ENCODE measurements around the gene TANC2.

Gene TANC2

GRCh38 chr17:62933501-62934385 lies 32.3 kb upstream of the TANC2 start:
- WGBS, 2 experiments (ENCODE audit: insufficient coverage in 2 of 2), result 79 to 88% methylated on average over 11 of the region's 15 CpGs
- no peak overlapping the region for H3K4me3 ChIP-seq (ENCODE audit: extremely low read depth, insufficient read depth, low read length, poor library complexity, severe bottlenecking)

GRCh38 chr17:62935098-62935497 lies 30.9 kb upstream of the TANC2 start:
- H3K27ac ChIP-seq (ENCODE audit: low read depth, low read length, severe bottlenecking), result no peak overlapping the region
- no peaks in the 10 kb centered on the region for H3K36me3 ChIP-seq (ENCODE audit: control insufficient read depth, insufficient read depth, low read length)
- H3K4me3 ChIP-seq (ENCODE audit: extremely low read depth, insufficient read depth, low read length, poor library complexity, severe bottlenecking), result no peak overlapping the region
- no peaks in the 10 kb centered on the region for H3K4me1 ChIP-seq (ENCODE audit: control insufficient read depth, insufficient read depth, low read length, poor library complexity, severe bottlenecking)
- no CpG with 5 or more reads among the region's 1 CpG for WGBS, 2 experiments (ENCODE audit: insufficient coverage in 2 of 2)
- no peaks in the 10 kb centered on the region for H3K9me3 ChIP-seq (ENCODE audit: control insufficient read depth, low read length)

More at GRCh38 chr17:62933501-62934385, 32.3 kb upstream of the TANC2 start:
- H3K27ac ChIP-seq (ENCODE audit: low read depth, low read length, severe bottlenecking), result no peak overlapping the region
- H3K36me3 ChIP-seq (ENCODE audit: control insufficient read depth, insufficient read depth, low read length), result no peaks in the 10 kb centered on the region
- H3K4me1 ChIP-seq (ENCODE audit: control insufficient read depth, insufficient read depth, low read length, poor library complexity, severe bottlenecking), result no peaks in the 10 kb centered on the region
- H3K9me3 ChIP-seq (ENCODE audit: control insufficient read depth, low read length), result no peaks in the 10 kb centered on the region

- 90 to 94% methylated on average over 2 of the region's 2 CpGs for WGBS, 2 experiments (ENCODE audit: insufficient coverage in 2 of 2)
- H3K4me1 ChIP-seq (ENCODE audit: control insufficient read depth, insufficient read depth, low read length, poor library complexity, severe bottlenecking), result no peaks in the 10 kb centered on the region
- no peaks in the 10 kb centered on the region for H3K36me3 ChIP-seq (ENCODE audit: control insufficient read depth, insufficient read depth, low read length)
- no peak overlapping the region for H3K27ac ChIP-seq (ENCODE audit: low read depth, low read length, severe bottlenecking)
- H3K9me3 ChIP-seq (ENCODE audit: control insufficient read depth, low read length), result no peaks in the 10 kb centered on the region
- no peak overlapping the region for H3K4me3 ChIP-seq (ENCODE audit: extremely low read depth, insufficient read depth, low read length, poor library complexity, severe bottlenecking)
Observed at GRCh38 chr17:62935523-62935922, 30.5 kb upstream of the TANC2 start.

GRCh38 chr17:62937606-62938005 lies 28.4 kb upstream of the TANC2 start:
- H3K9me3 ChIP-seq (ENCODE audit: control insufficient read depth, low read length), result no peaks in the 10 kb centered on the region
- no peaks in the 10 kb centered on the region for H3K36me3 ChIP-seq (ENCODE audit: control insufficient read depth, insufficient read depth, low read length)
- H3K4me3 ChIP-seq (ENCODE audit: extremely low read depth, insufficient read depth, low read length, poor library complexity, severe bottlenecking), result no peak overlapping the region
- no peaks in the 10 kb centered on the region for H3K4me1 ChIP-seq (ENCODE audit: control insufficient read depth, insufficient read depth, low read length, poor library complexity, severe bottlenecking)
- no CpG with 5 or more reads among the region's 1 CpG for WGBS, 2 experiments (ENCODE audit: insufficient coverage in 2 of 2)
- no peak overlapping the region for H3K27ac ChIP-seq (ENCODE audit: low read depth, low read length, severe bottlenecking)

DNA sequence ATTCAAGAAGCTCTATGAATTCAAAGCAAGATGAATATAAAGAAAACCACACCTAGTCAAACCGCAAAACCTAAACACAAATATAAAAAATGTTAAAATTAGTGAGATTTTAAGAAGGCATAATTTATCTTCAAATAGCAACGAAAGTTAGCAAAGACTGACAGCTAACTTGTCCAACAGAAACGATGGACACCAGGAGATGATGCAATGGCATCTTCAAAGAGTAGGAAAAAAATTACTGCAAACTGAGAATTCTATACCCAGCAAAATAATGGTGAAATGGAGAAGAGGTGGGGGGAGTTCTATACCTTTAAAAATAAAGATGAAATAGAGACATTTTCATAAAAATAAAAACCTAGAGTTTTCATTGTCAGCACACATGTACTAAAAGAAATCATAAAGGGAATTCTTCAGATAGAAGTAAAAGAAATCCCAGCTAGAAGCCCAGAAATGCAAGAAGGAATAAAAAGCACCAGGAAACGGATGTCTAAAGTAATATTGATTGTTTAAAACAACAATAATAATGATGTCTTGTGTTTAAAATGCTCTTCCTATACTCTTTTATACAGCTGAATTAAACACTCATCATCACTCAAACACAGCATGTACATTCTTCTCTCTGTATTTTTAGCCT lies 24.6 kb upstream of the TANC2 start:
- Histone ChIP-seq H3K4me3 (ENCODE audit: extremely low read depth, insufficient read depth, low read length, poor library complexity, severe bottlenecking) (no peak overlapping the region), H3K36me3 (ENCODE audit: control insufficient read depth, insufficient read depth, low read length) (no peaks in the 10 kb centered on the region), H3K9me3 (ENCODE audit: control insufficient read depth, low read length) (no peaks in the 10 kb centered on the region), H3K27ac (ENCODE audit: low read depth, low read length, severe bottlenecking) (no peak overlapping the region), H3K4me1 (ENCODE audit: control insufficient read depth, insufficient read depth, low read length, poor library complexity, severe bottlenecking) (no peaks in the 10 kb centered on the region)
- 80% methylated on average over 1 to 2 of the region's 4 CpGs for WGBS, 2 experiments (ENCODE audit: insufficient coverage in 2 of 2)

- Histone ChIP-seq H3K4me1 (ENCODE audit: control insufficient read depth, insufficient read depth, low read length, poor library complexity, severe bottlenecking) (no peaks in the 10 kb centered on the region), H3K4me3 (ENCODE audit: extremely low read depth, insufficient read depth, low read length, poor library complexity, severe bottlenecking) (no peak overlapping the region), H3K9me3 (ENCODE audit: control insufficient read depth, low read length) (no peaks in the 10 kb centered on the region), H3K36me3 (ENCODE audit: control insufficient read depth, insufficient read depth, low read length) (no peaks in the 10 kb centered on the region), H3K27ac (ENCODE audit: low read depth, low read length, severe bottlenecking) (no peak overlapping the region)
- 80 to 100% methylated on average over 1 of the region's 1 CpG for WGBS, 2 experiments (ENCODE audit: insufficient coverage in 2 of 2)
Observed at GRCh38 chr17:62948370-62948769, 17.7 kb upstream of the TANC2 start.

- no peak overlapping the region for H3K4me3 ChIP-seq (ENCODE audit: extremely low read depth, insufficient read depth, low read length, poor library complexity, severe bottlenecking)
- 100% methylated on average over 1 of the region's 3 CpGs for WGBS, 2 experiments (ENCODE audit: insufficient coverage in 2 of 2)
- H3K4me1 ChIP-seq (ENCODE audit: control insufficient read depth, insufficient read depth, low read length, poor library complexity, severe bottlenecking), result no peaks in the 10 kb centered on the region
- H3K27ac ChIP-seq (ENCODE audit: low read depth, low read length, severe bottlenecking), result no peak overlapping the region
- no peaks in the 10 kb centered on the region for H3K9me3 ChIP-seq (ENCODE audit: control insufficient read depth, low read length)
- H3K36me3 ChIP-seq (ENCODE audit: control insufficient read depth, insufficient read depth, low read length), result no peaks in the 10 kb centered on the region
Observed at GRCh38 chr17:62949036-62949435, 17.0 kb upstream of the TANC2 start.

GRCh38 chr17:62950067-62950466 lies 16.0 kb upstream of the TANC2 start:
- no peaks in the 10 kb centered on the region for H3K36me3 ChIP-seq (ENCODE audit: control insufficient read depth, insufficient read depth, low read length)
- no peak overlapping the region for H3K27ac ChIP-seq (ENCODE audit: low read depth, low read length, severe bottlenecking)
- H3K4me1 ChIP-seq (ENCODE audit: control insufficient read depth, insufficient read depth, low read length, poor library complexity, severe bottlenecking), result no peaks in the 10 kb centered on the region
- no peaks in the 10 kb centered on the region for H3K9me3 ChIP-seq (ENCODE audit: control insufficient read depth, low read length)
- WGBS, 2 experiments (ENCODE audit: insufficient coverage in 2 of 2), result no CpG with 5 or more reads among the region's 1 CpG
- no peak overlapping the region for H3K4me3 ChIP-seq (ENCODE audit: extremely low read depth, insufficient read depth, low read length, poor library complexity, severe bottlenecking)

- Histone ChIP-seq H3K4me1 (ENCODE audit: control insufficient read depth, insufficient read depth, low read length, poor library complexity, severe bottlenecking) (no peaks in the 10 kb centered on the region), H3K27ac (ENCODE audit: low read depth, low read length, severe bottlenecking) (no peak overlapping the region), H3K4me3 (ENCODE audit: extremely low read depth, insufficient read depth, low read length, poor library complexity, severe bottlenecking) (no peak overlapping the region), H3K36me3 (ENCODE audit: control insufficient read depth, insufficient read depth, low read length) (no peaks in the 10 kb centered on the region), H3K9me3 (ENCODE audit: control insufficient read depth, low read length) (no peaks in the 10 kb centered on the region)
- 100% methylated on average over 2 to 3 of the region's 4 CpGs for whole genome bisulfite sequencing, 2 experiments (ENCODE audit: insufficient coverage in 2 of 2)
Observed at GRCh38 chr17:62955841-62956352, 10.1 kb upstream of the TANC2 start.

GRCh38 chr17:62963296-62963695 lies 2.7 kb upstream of the TANC2 start:
- Histone ChIP-seq H3K27ac (ENCODE audit: low read depth, low read length, severe bottlenecking) (no peak overlapping the region), H3K9me3 (ENCODE audit: control insufficient read depth, low read length) (no peaks in the 10 kb centered on the region), H3K4me3 (ENCODE audit: extremely low read depth, insufficient read depth, low read length, poor library complexity, severe bottlenecking) (no peak overlapping the region), H3K36me3 (ENCODE audit: control insufficient read depth, insufficient read depth, low read length) (no peaks in the 10 kb centered on the region), H3K4me1 (ENCODE audit: control insufficient read depth, insufficient read depth, low read length, poor library complexity, severe bottlenecking) (peaks cover 13% of the 10 kb centered on the region)
- 81 to 90% methylated on average over 2 to 3 of the region's 3 CpGs for WGBS, 2 experiments (ENCODE audit: insufficient coverage in 2 of 2)

DNA sequence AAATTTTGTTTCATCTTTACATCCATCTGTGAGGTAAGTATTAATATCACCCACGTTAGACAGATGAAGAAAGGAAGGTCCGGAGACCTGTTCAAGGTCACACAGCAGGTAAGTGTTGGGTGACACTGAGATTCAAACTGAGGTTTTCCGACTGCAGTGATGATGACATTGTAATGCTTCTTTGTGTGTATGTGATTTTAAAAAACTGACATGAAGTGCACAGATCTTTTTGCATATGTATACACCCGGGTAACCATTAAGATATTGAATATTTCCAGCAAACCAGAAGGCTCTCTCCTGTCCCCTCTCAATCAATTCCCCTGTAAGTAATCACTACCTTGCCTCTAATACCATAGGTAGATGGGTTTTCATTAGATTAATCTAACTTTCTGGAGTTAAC lies 1.5 kb upstream of the TANC2 start:
- H3K27ac ChIP-seq (ENCODE audit: low read depth, low read length, severe bottlenecking), result no peak overlapping the region
- no peaks in the 10 kb centered on the region for H3K9me3 ChIP-seq (ENCODE audit: control insufficient read depth, low read length)
- H3K36me3 ChIP-seq (ENCODE audit: control insufficient read depth, insufficient read depth, low read length), result no peaks in the 10 kb centered on the region
- H3K4me3 ChIP-seq (ENCODE audit: extremely low read depth, insufficient read depth, low read length, poor library complexity, severe bottlenecking), result no peak overlapping the region
- H3K4me1 ChIP-seq (ENCODE audit: control insufficient read depth, insufficient read depth, low read length, poor library complexity, severe bottlenecking), result peaks cover 15% of the 10 kb centered on the region
- 90 to 100% methylated on average over 2 of the region's 4 CpGs for WGBS, 2 experiments (ENCODE audit: insufficient coverage in 2 of 2)

Measured in mesodermal cell (in vitro differentiated cells).